H9 (cell line): ENCODE measurements around the gene ZC3H18. TPM values are rescaled to one million over a fixed set of nuclear protein-coding genes. Genes with fewer than 3 reads are reported as not detected.

Source experiments
- DNase-seq: peaks from one replicate; pipeline ENCODE4 v3.0.0-alpha.2; 2017
- H2AFZ ChIP-seq: one replicate; pipeline ENCODE4 v1.6.1; 2013; ENCODE audit warnings: mild to moderate bottlenecking, low read length, control low read depth, moderate library complexity
- H2AK5ac ChIP-seq: 2 replicates; pipeline ENCODE4 v1.6.1; 2013; ENCODE audit warnings: low read length, control low read depth, mixed read lengths; ENCODE audit not compliant: insufficient read length
- H2BK120ac ChIP-seq: one replicate; pipeline ENCODE4 v1.6.1; 2013; ENCODE audit warnings: low read depth, mild to moderate bottlenecking, low read length, control low read depth, inconsistent platforms; ENCODE audit not compliant: poor library complexity, severe bottlenecking
- H2BK12ac ChIP-seq: 2 replicates; pipeline ENCODE4 v1.6.1; 2013; ENCODE audit warnings: low read length, control low read depth, mixed read lengths, low read depth; ENCODE audit not compliant: insufficient read length
- H2BK15ac ChIP-seq: 2 replicates; pipeline ENCODE4 v1.6.1; 2013; ENCODE audit warnings: low read depth, low read length, control low read depth
- H2BK20ac ChIP-seq: one replicate; pipeline ENCODE4 v1.6.1; 2013; ENCODE audit warnings: low read depth, mild to moderate bottlenecking, low read length, control low read depth, inconsistent platforms; ENCODE audit not compliant: poor library complexity, severe bottlenecking
- H2BK5ac ChIP-seq: 2 replicates; pipeline ENCODE4 v1.6.1; 2013; ENCODE audit warnings: low read length, control low read depth, mixed read lengths; ENCODE audit not compliant: insufficient read length
- H3K14ac ChIP-seq: 2 replicates; pipeline ENCODE4 v1.6.1; 2013; ENCODE audit warnings: low read length, control low read depth; ENCODE audit not compliant: insufficient read depth
- H3K18ac ChIP-seq: 2 replicates; pipeline ENCODE4 v1.6.1; 2013; ENCODE audit warnings: low read depth, mild to moderate bottlenecking, mixed read lengths, low read length, control low read depth; ENCODE audit not compliant: insufficient read length
- H3K23ac ChIP-seq: 2 replicates; pipeline ENCODE4 v1.6.1; 2013; ENCODE audit warnings: low read length, control low read depth, mixed read lengths, low read depth; ENCODE audit not compliant: insufficient read length
- H3K23me2 ChIP-seq: 2 replicates; pipeline ENCODE4 v1.6.1; 2013; ENCODE audit warnings: low read depth, mild to moderate bottlenecking, mixed read lengths, low read length, control low read depth; ENCODE audit not compliant: insufficient read length, poor library complexity, severe bottlenecking
- H3K27ac ChIP-seq: 2 replicates; pipeline ENCODE4 v1.5.1; 2013; ENCODE audit warnings: low read length, control low read depth, mixed read lengths, low read depth; ENCODE audit not compliant: insufficient read length
- H3K27me3 ChIP-seq: 2 replicates; pipeline ENCODE4 v1.6.1; 2013; ENCODE audit warnings: low read length, control low read depth, inconsistent platforms; ENCODE audit not compliant: insufficient read depth
- H3K4ac ChIP-seq: 2 replicates; pipeline ENCODE4 v1.6.1; 2013; ENCODE audit warnings: low read depth, mild to moderate bottlenecking, control low read depth, inconsistent platforms, low read length, moderate library complexity
- H3K4me1 ChIP-seq: 2 replicates; pipeline ENCODE4 v1.6.1; 2013; ENCODE audit warnings: low read length, control low read depth, inconsistent platforms; ENCODE audit not compliant: insufficient read depth
- H3K4me2 ChIP-seq: 2 replicates; pipeline ENCODE4 v1.6.1; 2013; ENCODE audit warnings: low read length, control low read depth, mixed read lengths; ENCODE audit not compliant: insufficient read length, insufficient read depth
- H3K56ac ChIP-seq: 2 replicates; pipeline ENCODE4 v1.6.1; 2013; ENCODE audit warnings: low read depth, mild to moderate bottlenecking, mixed read lengths, low read length, control low read depth; ENCODE audit not compliant: insufficient read length
- H3K79me1 ChIP-seq: 2 replicates; pipeline ENCODE4 v1.6.1; 2013; ENCODE audit warnings: low read depth, mild to moderate bottlenecking, moderate library complexity, low read length, control low read depth, inconsistent platforms; ENCODE audit not compliant: insufficient read depth, poor library complexity, severe bottlenecking
- H3K79me2 ChIP-seq: 2 replicates; pipeline ENCODE4 v1.6.1; 2013; ENCODE audit warnings: low read length, control low read depth, inconsistent platforms; ENCODE audit not compliant: insufficient read depth
- H3K9ac ChIP-seq: 2 replicates; pipeline ENCODE4 v1.6.1; 2013; ENCODE audit warnings: low read length, control low read depth, mixed read lengths; ENCODE audit not compliant: insufficient read length; ENCODE audit errors: extremely low read depth
- H3K9me3 ChIP-seq: one replicate; pipeline ENCODE4 v1.6.1; 2013; ENCODE audit warnings: low read depth, low read length, inconsistent platforms; ENCODE audit not compliant: control insufficient read depth
- H3T11ph ChIP-seq: one replicate; pipeline ENCODE4 v1.6.1; 2013; ENCODE audit warnings: mild to moderate bottlenecking, low read length, control low read depth, inconsistent platforms
- H4K20me1 ChIP-seq: one replicate; pipeline ENCODE4 v1.6.1; 2013; ENCODE audit not compliant: control insufficient read depth, insufficient read length, insufficient read depth
- H4K5ac ChIP-seq: 2 replicates; pipeline ENCODE4 v1.6.1; 2013; ENCODE audit warnings: low read depth, mild to moderate bottlenecking, mixed read lengths, low read length, control low read depth; ENCODE audit not compliant: insufficient read length
- H4K8ac ChIP-seq: replicated peaks from 2 replicates; pipeline ENCODE4 v1.6.1; 2013; ENCODE audit warnings: low read length, control low read depth, mixed read lengths, low read depth; ENCODE audit not compliant: insufficient read length
- H4K91ac ChIP-seq: 2 replicates; pipeline ENCODE4 v1.6.1; 2013; ENCODE audit warnings: low read depth, mild to moderate bottlenecking, moderate library complexity, mixed read lengths, low read length, control low read depth; ENCODE audit not compliant: insufficient read length
- H3K27ac Mint-ChIP-seq, 3 experiments: 2 replicates in 2 of 3; 3 replicates in 1 of 3; pipeline ENCODE4 v1.8.0; 2020 to 2021; ENCODE audit warnings: mixed read lengths in 3 of 3, mild to moderate bottlenecking in 1 of 3, moderate library complexity in 1 of 3
- H3K27me3 Mint-ChIP-seq: 2 replicates; pipeline ENCODE4 v1.8.0; 2021; ENCODE audit warnings: low read depth, mild to moderate bottlenecking, moderate library complexity, mixed read lengths
- H3K36me3 Mint-ChIP-seq, 3 experiments: 2 replicates in 2 of 3; 3 replicates in 1 of 3; pipeline ENCODE4 v1.8.0; 2020 to 2021; ENCODE audit warnings: low read depth in 3 of 3, mixed read lengths in 3 of 3; ENCODE audit not compliant: insufficient read depth in 1 of 3
- H3K4me1 Mint-ChIP-seq, 2 experiments: 2 replicates each; pipeline ENCODE4 v1.8.0; 2020; ENCODE audit warnings: mixed read lengths in 2 of 2
- H3K4me3 Mint-ChIP-seq, 2 experiments: 2 replicates in 1 of 2; 3 replicates in 1 of 2; pipeline ENCODE4 v1.8.0; 2020 to 2021; ENCODE audit warnings: mild to moderate bottlenecking in 2 of 2, mixed read lengths in 2 of 2, moderate library complexity in 1 of 2
- H3K9me3 Mint-ChIP-seq, 2 experiments: 2 replicates in 1 of 2; 3 replicates in 1 of 2; pipeline ENCODE4 v1.8.0; 2020; ENCODE audit warnings: mild to moderate bottlenecking in 2 of 2, mixed read lengths in 2 of 2, moderate library complexity in 1 of 2
- CTCF ChIP-seq: fragments of 200-600 bp; sonication (generic); conservative IDR thresholded peaks from 3 replicates; pipeline ENCODE4 v1.8.0; 2021; ENCODE audit warnings: antibody characterized with exemption, mild to moderate bottlenecking
- WGBS: extraction: QIAGEN DNeasy Blood & Tissue Kit; methylation state at CpG from one replicate; pipeline ENCODE4 v1.1.7; 2013; ENCODE audit warnings: missing lambda C conversion rate, low lambda C conversion rate, mixed read lengths; ENCODE audit not compliant: insufficient read length; ENCODE audit errors: extremely low coverage; 5-methylcytosine and 5-hydroxymethylcytosine counted together
- total RNA-seq: library from RNA; stranded (reverse); gene quantifications from 2 replicates; pipeline ENCODE4 v1.2.1, GENCODE V29; 2021

The ZC3H18 gene
- total RNA-seq, 1 experiment from 2014 or later = 69.7 TPM

- Mint-ChIP-seq H3K4me3 (no peak overlapping the region), H3K4me1 (no peaks in the 10 kb centered on the region), H3K9me3 (no peaks in the 10 kb centered on the region), H3K36me3 (peaks cover 20 to 71% (median 62%) of the 10 kb centered on the region in 3 experiments; a peak in 6 of 7 replicates), H3K27ac (peak overlapping the region in 2 of 3 experiments; percentile 35 to 44; a peak in 1 of 7 replicates), H3K27me3 (no peaks in the 10 kb centered on the region)
- H4K91ac ChIP-seq = no peak overlapping the region
- H3K79me2 ChIP-seq = peaks cover 16% of the 10 kb centered on the region; the same call in 1 of the 2 replicates
- no peak for DNase-seq
- H4K20me1 ChIP-seq = no peaks in the 10 kb centered on the region
- no peak overlapping the region for H3K4me2 ChIP-seq
- H4K5ac ChIP-seq = no peak overlapping the region
- no peak overlapping the region for H2BK15ac ChIP-seq
- no peak overlapping the region for H4K8ac ChIP-seq
- H2BK12ac ChIP-seq = no peak overlapping the region
- WGBS = no CpG with 5 or more reads among the region's 14 CpGs
- H3K4ac ChIP-seq = no peak overlapping the region
- H3K23me2 ChIP-seq = no peaks in the 10 kb centered on the region
- H2AFZ ChIP-seq = no peak overlapping the region
- H3K4me1 ChIP-seq = no peaks in the 10 kb centered on the region
- H3T11ph ChIP-seq = no peak overlapping the region
- no peaks in the 10 kb centered on the region for H3K9me3 ChIP-seq
- H3K27me3 ChIP-seq = no peaks in the 10 kb centered on the region
- H2BK20ac ChIP-seq = no peak overlapping the region
- H3K56ac ChIP-seq = no peak overlapping the region
- H2BK5ac ChIP-seq = no peak overlapping the region
- H3K79me1 ChIP-seq = peaks cover 13% of the 10 kb centered on the region
- TF ChIP-seq CTCF = no peak
- no peak overlapping the region for H3K18ac ChIP-seq
- H2AK5ac ChIP-seq = no peak overlapping the region
- no peak overlapping the region for H3K14ac ChIP-seq
- no peak overlapping the region for H3K9ac ChIP-seq
- H3K23ac ChIP-seq = no peak overlapping the region
- H3K27ac ChIP-seq = no peak overlapping the region
- H2BK120ac ChIP-seq = no peak overlapping the region
These were observed 12.8 kb downstream of the ZC3H18 start for GRCh38 chr16:88582912-88583575.
